ENCODE measurements around the gene EMILIN1. TPM values are rescaled to one million over a fixed set of nuclear protein-coding genes. Genes with fewer than 3 reads are reported as not detected.

EMILIN1 gene
- total and polyA plus RNA-seq, 2 of the 4 experiments (the other 2 are of a cell fraction) = 26.5 to 95.6 TPM

DNA sequence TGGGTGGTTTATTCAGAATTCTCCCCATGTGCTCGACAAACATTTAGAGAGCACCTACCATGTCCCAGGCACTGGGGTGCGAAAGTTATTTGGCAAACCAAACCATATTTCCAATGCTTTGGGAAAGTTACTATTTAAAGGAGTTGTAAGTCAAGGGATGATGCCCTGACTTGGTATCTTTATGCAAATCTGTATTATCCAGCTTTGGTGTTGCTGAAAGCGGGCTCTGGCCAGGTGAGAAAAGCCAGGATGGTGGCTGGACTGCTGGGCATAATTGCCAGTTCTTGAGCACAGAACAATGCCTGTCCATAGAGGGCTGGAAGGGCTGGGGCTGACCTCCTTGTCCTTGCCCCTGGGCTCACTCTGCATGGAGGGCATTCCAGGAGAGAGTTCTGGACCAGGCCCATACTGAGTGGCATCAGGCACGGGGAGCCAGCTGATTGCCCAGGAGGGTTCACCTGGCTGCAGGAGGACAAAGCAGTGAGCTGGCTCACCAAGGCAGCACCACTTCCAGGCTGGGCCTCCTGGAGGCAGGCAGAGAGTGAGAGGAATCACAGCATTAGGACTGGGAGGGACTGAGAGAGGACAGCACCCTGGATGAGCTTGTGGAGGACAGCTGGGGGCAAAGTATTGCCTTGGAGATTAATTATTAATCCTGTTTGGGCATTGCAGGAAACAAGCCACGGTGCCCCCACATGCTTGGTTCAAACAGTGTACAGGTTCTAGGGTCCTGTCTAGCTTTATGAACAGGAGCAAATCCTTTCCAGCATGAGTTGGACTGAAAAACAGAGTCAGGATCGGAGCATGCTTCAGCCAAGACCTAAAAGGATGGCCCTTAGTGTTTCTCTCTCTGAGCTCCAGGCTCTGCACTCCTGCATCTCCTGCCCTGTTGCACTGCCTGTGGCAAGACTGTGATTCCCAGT, 15.3 kb downstream of the EMILIN1 start:
- Histone ChIP-seq H4K91ac (ENCODE audit: insufficient read depth, low read depth, low read length) (no peak overlapping the region), H4K5ac (ENCODE audit: low read depth, low read length) (no peak overlapping the region), H3K9me3 (ENCODE audit: control insufficient read depth, insufficient read depth, low read length) (no peaks in the 10 kb centered on the region), H2BK5ac (ENCODE audit: low read depth, low read length, poor library complexity, severe bottlenecking) (no peak overlapping the region), H2AK5ac (ENCODE audit: low read depth, low read length) (no peak overlapping the region), H2AK9ac (replicated peaks; ENCODE audit: low read depth, low read length, poor library complexity) (peak overlapping the region; percentile 42), H3K4me3 (ENCODE audit: insufficient read depth, low read depth, low read length) (no peak overlapping the region), H2BK20ac (ENCODE audit: low read depth, low read length) (no peak overlapping the region), H4K8ac (ENCODE audit: low read depth in 2 of 2, low read length in 2 of 2) (no peak overlapping the region), H3K9ac (ENCODE audit: low read depth, low read length) (no peak overlapping the region), H2BK15ac (ENCODE audit: low read depth, low read length) (no peak overlapping the region), H3K56ac (ENCODE audit: extremely low read depth, insufficient read depth, low read length) (no peak overlapping the region), H3K18ac (ENCODE audit: low read depth, low read length) (no peak overlapping the region), H3K23ac (ENCODE audit: low read depth, low read length) (no peak overlapping the region), H3K27me3 (ENCODE audit: control insufficient read depth, insufficient read depth, low read length) (no peaks in the 10 kb centered on the region), H3K4me2 (ENCODE audit: low read depth, low read length) (no peak overlapping the region), H3K27ac (ENCODE audit: insufficient read depth, low read length) (no peak overlapping the region), H3K36me3 (ENCODE audit: control insufficient read depth, insufficient read depth, low read length) (no peaks in the 10 kb centered on the region), H4K20me1 (ENCODE audit: insufficient read depth, low read length) (no peaks in the 10 kb centered on the region; the same call in 1 of the 2 replicates), H3K4me1 (ENCODE audit: control insufficient read depth, insufficient read depth, low read length) (0 out of 2 replicates have a peak, but pooled peaks cover 3% of the 10 kb centered on the region), H2BK120ac (ENCODE audit: low read depth, low read length) (no peak overlapping the region), H3K79me1 (ENCODE audit: low read depth in 1 of 2, low read length in 2 of 2) (no peaks in the 10 kb centered on the region), H3K9me1 (ENCODE audit: insufficient read depth, low read length) (peaks cover 7% of the 10 kb centered on the region; the same call in 1 of the 2 replicates), H3K14ac (replicated peaks; ENCODE audit: low read depth, low read length) (no peak overlapping the region), H2AFZ (replicated peaks; ENCODE audit: low read length, poor library complexity) (peak overlapping the region; percentile 32), H3K4ac (ENCODE audit: low read depth, low read length) (no peak overlapping the region)
- 71% methylated on average over 3 of the region's 6 CpGs; no CpG with 5 or more reads in 1 of the 2 experiments for WGBS, 2 experiments (ENCODE audit: extremely low coverage in 2 of 2, insufficient read length in 1 of 2)
- ChIA-PET POLR2A (ENCODE audit: unreplicated experiment) (no interaction called here), CTCF (no interaction called here)
- BruUV-seq (replicated peaks) = no TSS peak
- ATAC-seq (ENCODE audit: low read depth) (no peak), DNase-seq (no peak)
- in situ Hi-C loops (cut with MboI; ENCODE audit: low sequenced_read_pairs) = no loop called here
- intact Hi-C loops (cut with micrococcal nuclease) = no loop called here
- TF ChIP-seq CHD1 (IDR thresholded peaks at IDR 0.05; ENCODE audit: low read depth, low read length) (no peak), RFX5 (IDR thresholded peaks at IDR 0.05; ENCODE audit: low read depth, low read length) (no peak), MAZ (IDR thresholded peaks at IDR 0.05; ENCODE audit: borderline replicate concordance, low read depth, low read length) (no peak), RAD21 (IDR thresholded peaks at IDR 0.05; ENCODE audit: low read length) (no peak), MAFK (IDR thresholded peaks at IDR 0.05; ENCODE audit: low read depth, low read length) (no peak)
- TF ChIP-seq, protein P1, sequence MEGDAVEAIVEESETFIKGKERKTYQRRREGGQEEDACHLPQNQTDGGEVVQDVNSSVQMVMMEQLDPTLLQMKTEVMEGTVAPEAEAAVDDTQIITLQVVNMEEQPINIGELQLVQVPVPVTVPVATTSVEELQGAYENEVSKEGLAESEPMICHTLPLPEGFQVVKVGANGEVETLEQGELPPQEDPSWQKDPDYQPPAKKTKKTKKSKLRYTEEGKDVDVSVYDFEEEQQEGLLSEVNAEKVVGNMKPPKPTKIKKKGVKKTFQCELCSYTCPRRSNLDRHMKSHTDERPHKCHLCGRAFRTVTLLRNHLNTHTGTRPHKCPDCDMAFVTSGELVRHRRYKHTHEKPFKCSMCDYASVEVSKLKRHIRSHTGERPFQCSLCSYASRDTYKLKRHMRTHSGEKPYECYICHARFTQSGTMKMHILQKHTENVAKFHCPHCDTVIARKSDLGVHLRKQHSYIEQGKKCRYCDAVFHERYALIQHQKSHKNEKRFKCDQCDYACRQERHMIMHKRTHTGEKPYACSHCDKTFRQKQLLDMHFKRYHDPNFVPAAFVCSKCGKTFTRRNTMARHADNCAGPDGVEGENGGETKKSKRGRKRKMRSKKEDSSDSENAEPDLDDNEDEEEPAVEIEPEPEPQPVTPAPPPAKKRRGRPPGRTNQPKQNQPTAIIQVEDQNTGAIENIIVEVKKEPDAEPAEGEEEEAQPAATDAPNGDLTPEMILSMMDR (conservative IDR thresholded peaks at IDR 0.05; ENCODE audit: low read depth, low read length) = no peak
- dilution Hi-C loops (cut with HindIII; ENCODE audit: low sequenced_read_pairs, unreplicated experiment) = no loop called here

All from IMR-90 (cell line).